Measurements from ENCODE around the gene PLCXD1. TPM values are rescaled to one million over a fixed set of nuclear protein-coding genes. Genes with fewer than 3 reads are reported as not detected.

The PLCXD1 gene
- total and polyA plus RNA-seq, 9 of the 15 experiments (the other 6 are each of a cell fraction or from before 2014, with no cell fraction given) = 6.0 to 60.2 (median 39.5) TPM

- no peak for TF ChIP-seq ATF3 (IDR thresholded peaks at IDR 0.05)
- no peak for TF ChIP-seq ATF3 (CRISPR knock-in tag; conservative IDR thresholded peaks at IDR 0.05)
- TF ChIP-seq ARID3A (IDR thresholded peaks at IDR 0.05; ENCODE audit: borderline replicate concordance, low read depth, low read length) = no peak
- TF ChIP-seq SMARCA4 (IDR thresholded peaks at IDR 0.05) = no peak
- no peak for TF ChIP-seq ZC3H8 (IDR thresholded peaks at IDR 0.05)
- TF ChIP-seq, protein P1, sequence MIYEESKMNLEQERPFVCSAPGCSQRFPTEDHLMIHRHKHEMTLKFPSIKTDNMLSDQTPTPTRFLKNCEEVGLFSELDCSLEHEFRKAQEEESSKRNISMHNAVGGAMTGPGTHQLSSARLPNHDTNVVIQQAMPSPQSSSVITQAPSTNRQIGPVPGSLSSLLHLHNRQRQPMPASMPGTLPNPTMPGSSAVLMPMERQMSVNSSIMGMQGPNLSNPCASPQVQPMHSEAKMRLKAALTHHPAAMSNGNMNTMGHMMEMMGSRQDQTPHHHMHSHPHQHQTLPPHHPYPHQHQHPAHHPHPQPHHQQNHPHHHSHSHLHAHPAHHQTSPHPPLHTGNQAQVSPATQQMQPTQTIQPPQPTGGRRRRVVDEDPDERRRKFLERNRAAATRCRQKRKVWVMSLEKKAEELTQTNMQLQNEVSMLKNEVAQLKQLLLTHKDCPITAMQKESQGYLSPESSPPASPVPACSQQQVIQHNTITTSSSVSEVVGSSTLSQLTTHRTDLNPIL (CRISPR knock-in tag; IDR thresholded peaks at IDR 0.05) = no peak
- TF ChIP-seq XRCC5 (IDR thresholded peaks at IDR 0.05; ENCODE audit: low read depth, low read length) = no peak
- no peak for TF ChIP-seq FOS (IDR thresholded peaks at IDR 0.05; ENCODE audit: extremely low read depth, insufficient read length)
- TF ChIP-seq, protein P2, sequence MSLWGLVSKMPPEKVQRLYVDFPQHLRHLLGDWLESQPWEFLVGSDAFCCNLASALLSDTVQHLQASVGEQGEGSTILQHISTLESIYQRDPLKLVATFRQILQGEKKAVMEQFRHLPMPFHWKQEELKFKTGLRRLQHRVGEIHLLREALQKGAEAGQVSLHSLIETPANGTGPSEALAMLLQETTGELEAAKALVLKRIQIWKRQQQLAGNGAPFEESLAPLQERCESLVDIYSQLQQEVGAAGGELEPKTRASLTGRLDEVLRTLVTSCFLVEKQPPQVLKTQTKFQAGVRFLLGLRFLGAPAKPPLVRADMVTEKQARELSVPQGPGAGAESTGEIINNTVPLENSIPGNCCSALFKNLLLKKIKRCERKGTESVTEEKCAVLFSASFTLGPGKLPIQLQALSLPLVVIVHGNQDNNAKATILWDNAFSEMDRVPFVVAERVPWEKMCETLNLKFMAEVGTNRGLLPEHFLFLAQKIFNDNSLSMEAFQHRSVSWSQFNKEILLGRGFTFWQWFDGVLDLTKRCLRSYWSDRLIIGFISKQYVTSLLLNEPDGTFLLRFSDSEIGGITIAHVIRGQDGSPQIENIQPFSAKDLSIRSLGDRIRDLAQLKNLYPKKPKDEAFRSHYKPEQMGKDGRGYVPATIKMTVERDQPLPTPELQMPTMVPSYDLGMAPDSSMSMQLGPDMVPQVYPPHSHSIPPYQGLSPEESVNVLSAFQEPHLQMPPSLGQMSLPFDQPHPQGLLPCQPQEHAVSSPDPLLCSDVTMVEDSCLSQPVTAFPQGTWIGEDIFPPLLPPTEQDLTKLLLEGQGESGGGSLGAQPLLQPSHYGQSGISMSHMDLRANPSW (CRISPR knock-in tag; IDR thresholded peaks at IDR 0.05) = no peak
- no peak for TF ChIP-seq GTF2A2 (tag; IDR thresholded peaks at IDR 0.05)
- no peak for TF ChIP-seq BMI1 (IDR thresholded peaks at IDR 0.05; ENCODE audit: low read length)
Measured at GRCh38 chrX:270848-271367, 10.3 kb upstream of the PLCXD1 start (continued).
